ENCODE results near the gene PHF11. TPM values are rescaled to one million over a fixed set of nuclear protein-coding genes. Genes with fewer than 3 reads are reported as not detected.
A peak's percentile ranks its signal among the peaks of the same experiment; 100 is the strongest.

Gene PHF11
- total and polyA plus RNA-seq, 2 of the 8 experiments (the other 6 are each of a cell fraction or from before 2014, with no cell fraction given): 6.1 to 8.1 TPM

- no peaks in the 10 kb centered on the region for H3K79me2 ChIP-seq (ENCODE audit: control insufficient read depth in 1 of 2, insufficient read depth in 2 of 2, low read length in 2 of 2)
- H3K14ac ChIP-seq (ENCODE audit: insufficient read length): no peak overlapping the region
- H2AK5ac ChIP-seq (ENCODE audit: low read depth, low read length): no peak overlapping the region
- H3K4ac ChIP-seq (replicated peaks; ENCODE audit: insufficient read length, low read depth, low read length): no peak overlapping the region
- H4K20me1 ChIP-seq (replicated peaks in 1 of 2; ENCODE audit: control insufficient read depth in 1 of 2, insufficient read depth in 2 of 2, low read length in 2 of 2): no peaks in the 10 kb centered on the region
- H2BK120ac ChIP-seq (replicated peaks; ENCODE audit: low read depth, low read length): no peak overlapping the region
- 0 out of 7 replicates have a peak, but pooled peaks cover 0 to 2% (median 0%) of the 10 kb centered on the region in 4 experiments for H3K27me3 ChIP-seq (replicated peaks in 1 of 4; ENCODE audit: control insufficient read depth in 3 of 4, extremely low read depth in 1 of 4, insufficient read depth in 3 of 4, low read length in 3 of 4)
- CTCF ChIA-PET (ENCODE audit: partially characterized antibody): no interaction called here
- no peaks in the 10 kb centered on the region for H3K4me1 ChIP-seq (replicated peaks in 1 of 4; ENCODE audit: control insufficient read depth in 3 of 4, insufficient read depth in 4 of 4, low read length in 3 of 4)
- no peak overlapping the region for H3K56ac ChIP-seq (replicated peaks; ENCODE audit: insufficient read length, low read depth, low read length)
- no peaks in the 10 kb centered on the region for H3K79me1 ChIP-seq (ENCODE audit: low read depth, low read length)
- peaks cover 5% of the 10 kb centered on the region; the same call in 1 of the 2 replicates for H3K23me2 ChIP-seq (ENCODE audit: low read depth, low read length)
- H3K36me3 ChIP-seq (ENCODE audit: control insufficient read depth in 2 of 4, insufficient read depth in 4 of 4, low read length in 3 of 4): no peaks in the 10 kb centered on the region
- TF ChIP-seq POLR2AphosphoS5 (IDR thresholded peaks at IDR 0.05; ENCODE audit: low read depth, low read length): no peak
- no peak for TF ChIP-seq BACH1 (IDR thresholded peaks at IDR 0.05; ENCODE audit: low read length)
- TF ChIP-seq POLR2A (IDR thresholded peaks at IDR 0.05; ENCODE audit: control extremely low read depth in 1 of 2, low read depth in 2 of 2, low read length in 2 of 2): no peak
- TF ChIP-seq NANOG (IDR thresholded peaks at IDR 0.05; ENCODE audit: insufficient read depth, low read depth, low read length, poor library complexity, severe bottlenecking): no peak
- TF ChIP-seq CTCF (IDR thresholded peaks at IDR 0.05; ENCODE audit: control extremely low read depth in 1 of 3, insufficient read depth in 1 of 3, low read depth in 1 of 3, low read length in 3 of 3): no peak
- TF ChIP-seq YY1 (IDR thresholded peaks at IDR 0.05; ENCODE audit: low read depth, low read length): no peak
- no peak for TF ChIP-seq EP300 (IDR thresholded peaks at IDR 0.05; ENCODE audit: borderline replicate concordance in 1 of 2, low read depth in 2 of 2, low read length in 2 of 2)
- no peak for TF ChIP-seq JUN (IDR thresholded peaks at IDR 0.05; ENCODE audit: low read depth, low read length)
- no peak overlapping the region for H2BK15ac ChIP-seq (ENCODE audit: low read length)
- H2BK5ac ChIP-seq (ENCODE audit: low read depth, low read length): no peak overlapping the region
- no peak overlapping the region for H2BK12ac ChIP-seq (ENCODE audit: low read depth, low read length)
- POLR2A ChIA-PET (ENCODE audit: partially characterized antibody): interaction anchor here (1.6 kb wide), 1 partner anchor 67 kb away, joined by 4 read pairs; no protein-coding TSS in a partner anchor
- no peak for DNase-seq (ENCODE audit: low read depth in 1 of 2, low spot score in 2 of 2)
- H3K4me3 ChIP-seq (ENCODE audit: extremely low read depth in 1 of 4, insufficient read depth in 2 of 4, low read depth in 3 of 4, low read length in 4 of 4): peak overlapping the region in 3 of 4 experiments; percentile 66 to 82 (median 79); a peak in 4 of 8 replicates
- H3K9me3 ChIP-seq (ENCODE audit: insufficient read depth in 2 of 2, low read depth in 1 of 2, low read length in 1 of 2): no peaks in the 10 kb centered on the region
- 71% methylated on average over 2 of the region's 2 CpGs; no CpG with 5 or more reads in 1 of the 2 experiments for WGBS, 2 experiments (ENCODE audit: extremely low coverage in 1 of 2, insufficient coverage in 1 of 2, insufficient read length in 1 of 2, insufficient replicate concordance in 2 of 2, low coverage in 1 of 2, low lambda C conversion rate in 2 of 2, missing lambda C conversion rate in 1 of 2)
- H3K4me2 ChIP-seq (ENCODE audit: insufficient read depth in 1 of 2, low read depth in 2 of 2, low read length in 2 of 2): peak overlapping the region; percentile 53 to 67
- H3K23ac ChIP-seq (ENCODE audit: insufficient read length): no peak overlapping the region
- no peak overlapping the region for H3K18ac ChIP-seq (ENCODE audit: extremely low read depth, low read length)
- FAIRE-seq: no peak
- no peak overlapping the region for H3K9ac ChIP-seq (replicated peaks in 1 of 4; ENCODE audit: extremely low read depth in 1 of 4, low read depth in 3 of 4, low read length in 3 of 4)
- no peak overlapping the region for H2BK20ac ChIP-seq (ENCODE audit: low read length)
- no peak overlapping the region for H4K91ac ChIP-seq (replicated peaks; ENCODE audit: insufficient read length, low read length)
- no peak overlapping the region for H4K8ac ChIP-seq (ENCODE audit: extremely low read depth, insufficient read depth, low read length)
- no peak overlapping the region for H3K27ac ChIP-seq (ENCODE audit: low read depth, low read length)
- no peak overlapping the region for H2AFZ ChIP-seq (ENCODE audit: low read length)
- H4K5ac ChIP-seq (ENCODE audit: insufficient read length, low read depth, low read length): no peak overlapping the region
Observed at GRCh38 chr13:49494645-49495044, 1.1 kb upstream of the PHF11 start.
